HG03460 (cell line): ENCODE measurements around the gene PHACTR3.

Experiments used
- ATAC-seq: cut with Tn5 transposase; IDR thresholded peaks from one replicate; pipeline ENCODE4 v1.9.1; 2021; ENCODE audit not compliant: unreplicated experiment

Gene PHACTR3

GRCh38 chr20:59824711-59825562 lies 220.6 kb downstream of the PHACTR3 start:
- ATAC-seq: no peak

GRCh38 chr20:59825563-59825920 lies 221.2 kb downstream of the PHACTR3 start:
- no peak for ATAC-seq

- ATAC-seq: no peak
These were observed 221.8 kb downstream of the PHACTR3 start for GRCh38 chr20:59825944-59826759.

DNA sequence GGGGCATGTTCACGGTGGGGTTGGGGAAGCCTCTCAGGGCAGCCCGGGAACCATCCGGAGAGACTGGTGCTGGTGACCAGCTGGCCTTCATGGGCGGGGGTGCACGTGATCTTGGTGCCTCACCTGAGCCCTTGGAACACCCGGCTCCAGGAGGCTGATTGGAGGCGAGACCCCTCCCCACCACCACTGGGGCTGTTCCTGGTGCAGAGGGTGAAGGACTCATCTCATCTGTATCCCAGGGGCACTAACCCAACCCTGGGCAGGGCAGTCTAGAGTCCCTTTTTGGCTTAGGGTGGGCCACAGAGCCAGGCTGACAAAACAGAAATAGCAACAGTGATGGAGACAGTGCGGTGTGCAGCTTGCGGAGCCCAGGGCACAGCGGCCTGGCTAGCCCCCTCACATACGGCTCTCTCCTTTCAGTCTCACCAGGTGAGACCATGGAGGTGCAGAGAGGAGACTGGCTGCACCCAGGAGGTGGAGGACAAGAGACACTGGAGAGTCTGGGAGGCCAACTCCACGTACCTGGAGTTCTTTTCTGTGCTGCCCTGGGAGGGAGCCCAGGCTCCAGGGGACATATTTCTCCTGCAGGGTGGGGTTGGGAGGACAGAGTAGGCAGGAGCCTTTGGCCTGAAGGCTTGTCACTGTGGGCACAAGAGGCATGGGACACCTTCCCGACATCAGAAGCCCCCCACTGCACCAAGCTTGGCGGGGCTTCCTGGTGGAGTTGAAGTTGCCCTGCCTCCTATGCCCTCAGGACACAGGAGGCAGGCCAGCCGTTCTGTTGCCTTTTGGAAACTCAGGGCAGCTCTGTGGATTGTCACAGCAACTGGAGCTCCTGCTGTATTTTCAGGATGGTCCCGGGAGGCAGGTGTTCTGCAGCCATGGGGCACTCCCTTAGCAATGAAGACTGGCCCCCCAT lies 223.1 kb downstream of the PHACTR3 start:
- ATAC-seq: no peak

- no peak for ATAC-seq
These were observed 224.0 kb downstream of the PHACTR3 start for GRCh38 chr20:59828125-59829053.

- ATAC-seq: no peak
These were observed 224.9 kb downstream of the PHACTR3 start for GRCh38 chr20:59829054-59829785.

GRCh38 chr20:59829786-59830664 lies 225.7 kb downstream of the PHACTR3 start:
- no peak for ATAC-seq

GRCh38 chr20:59830665-59831023 lies 226.3 kb downstream of the PHACTR3 start:
- ATAC-seq: no peak

DNA sequence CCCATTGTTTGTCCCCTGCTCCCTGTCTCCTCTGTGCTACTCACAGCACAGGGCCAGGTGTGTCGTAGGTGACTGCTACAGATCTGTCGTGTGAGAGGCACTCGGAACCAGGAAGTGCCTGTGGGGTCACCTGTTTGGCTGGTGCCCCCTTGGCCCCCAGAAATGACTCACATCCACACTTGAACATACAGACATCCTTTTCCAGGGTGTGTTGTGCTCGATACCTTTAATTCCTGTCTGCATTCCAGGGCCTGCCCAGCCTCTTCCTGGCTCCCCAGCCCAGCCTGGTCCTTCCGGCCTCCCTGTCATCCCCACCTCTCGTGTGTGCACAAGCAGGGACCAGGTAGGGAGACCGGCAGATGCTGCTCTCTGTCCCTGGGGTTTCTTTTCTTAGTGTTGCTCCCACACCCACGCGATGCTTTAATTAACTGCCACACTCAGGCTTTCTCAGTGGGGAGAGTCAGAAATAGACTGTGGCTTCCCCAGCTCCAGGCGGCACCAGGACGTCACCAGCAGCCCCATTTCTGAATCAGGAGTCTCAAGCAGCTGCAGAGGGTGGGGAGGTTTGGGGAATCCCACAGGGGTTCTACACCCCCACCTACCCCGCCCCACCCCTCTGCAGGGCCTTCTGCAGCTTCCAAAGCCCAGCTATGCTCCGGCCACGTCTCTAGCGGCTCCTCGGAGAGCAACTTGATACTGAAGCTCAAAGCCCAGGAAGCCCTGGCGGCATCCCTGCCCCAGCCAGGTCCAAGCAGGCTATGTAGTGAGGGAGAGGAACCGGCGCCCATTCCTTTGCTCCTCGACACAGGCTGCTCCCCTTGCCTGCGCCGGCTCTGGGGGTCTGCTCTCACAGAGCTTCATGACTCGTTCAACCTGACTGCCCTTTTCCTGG lies 226.9 kb downstream of the PHACTR3 start:
- no peak for ATAC-seq

DNA sequence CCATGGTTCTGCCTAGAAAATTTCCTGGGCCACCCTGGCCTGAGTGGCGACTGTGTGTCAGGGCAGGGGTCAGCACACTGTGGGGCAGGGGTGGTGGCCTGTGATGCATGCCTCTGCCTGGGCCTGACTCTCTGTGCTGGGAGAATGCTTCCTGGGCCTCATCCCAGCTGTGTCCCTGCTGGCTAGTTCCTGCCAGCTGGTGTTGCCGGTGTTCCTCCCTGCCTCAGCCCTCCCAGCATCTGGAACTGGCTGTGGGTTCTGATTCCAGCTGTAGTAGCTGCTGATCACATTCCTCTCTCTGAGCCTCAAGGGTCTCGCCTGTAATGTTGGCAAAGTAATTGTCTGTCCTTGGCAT lies 227.6 kb downstream of the PHACTR3 start:
- no peak for ATAC-seq

GRCh38 chr20:59832406-59833363 lies 228.3 kb downstream of the PHACTR3 start:
- ATAC-seq: no peak

GRCh38 chr20:59835057-59835447 lies 230.7 kb downstream of the PHACTR3 start:
- ATAC-seq: no peak

- ATAC-seq: no peak
These were observed 231.4 kb downstream of the PHACTR3 start for GRCh38 chr20:59835448-59836395.

DNA sequence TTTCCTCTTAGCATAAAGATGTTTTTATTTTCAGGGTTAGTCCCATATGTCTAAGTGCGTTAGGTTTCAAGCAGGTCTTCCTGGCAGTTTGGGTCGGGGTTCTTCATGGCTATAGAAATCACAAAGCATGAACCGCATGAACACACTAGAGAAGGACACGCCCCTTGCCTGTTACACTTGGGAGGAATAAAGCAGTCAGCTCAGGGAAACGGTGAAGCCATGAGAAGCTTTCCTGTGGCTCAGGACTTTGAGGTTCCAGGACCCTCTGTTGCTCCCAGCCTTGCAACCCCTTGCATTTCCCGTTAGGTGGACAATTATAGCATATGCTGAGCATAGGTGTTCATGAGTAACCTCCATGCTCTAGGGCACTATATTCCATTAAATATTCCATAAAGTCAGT lies 232.4 kb downstream of the PHACTR3 start:
- no peak for ATAC-seq

GRCh38 chr20:59837623-59838394 lies 233.5 kb downstream of the PHACTR3 start:
- ATAC-seq: no peak
